ES-I3 (cell line): ENCODE measurements around the gene BEST1.

Experiments used
- H3K36me3 ChIP-seq: 2 replicates; pipeline ENCODE4 v1.6.1; 2013; ENCODE audit warnings: mild to moderate bottlenecking, low read length, control low read depth, moderate library complexity; ENCODE audit not compliant: insufficient read depth
- H3K4me1 ChIP-seq: 2 replicates; pipeline ENCODE4 v1.6.1; 2013; ENCODE audit warnings: mild to moderate bottlenecking, control low read depth, low read length; ENCODE audit not compliant: insufficient read depth
- H3K9ac ChIP-seq: 2 replicates; pipeline ENCODE4 v1.6.1; 2013; ENCODE audit warnings: low read depth, mild to moderate bottlenecking, low read length, moderate library complexity
- H3K9me3 ChIP-seq: 2 replicates; pipeline ENCODE4 v1.6.1; 2013; ENCODE audit warnings: mild to moderate bottlenecking, low read length, moderate library complexity; ENCODE audit not compliant: control insufficient read depth, insufficient read depth

Gene BEST1

DNA sequence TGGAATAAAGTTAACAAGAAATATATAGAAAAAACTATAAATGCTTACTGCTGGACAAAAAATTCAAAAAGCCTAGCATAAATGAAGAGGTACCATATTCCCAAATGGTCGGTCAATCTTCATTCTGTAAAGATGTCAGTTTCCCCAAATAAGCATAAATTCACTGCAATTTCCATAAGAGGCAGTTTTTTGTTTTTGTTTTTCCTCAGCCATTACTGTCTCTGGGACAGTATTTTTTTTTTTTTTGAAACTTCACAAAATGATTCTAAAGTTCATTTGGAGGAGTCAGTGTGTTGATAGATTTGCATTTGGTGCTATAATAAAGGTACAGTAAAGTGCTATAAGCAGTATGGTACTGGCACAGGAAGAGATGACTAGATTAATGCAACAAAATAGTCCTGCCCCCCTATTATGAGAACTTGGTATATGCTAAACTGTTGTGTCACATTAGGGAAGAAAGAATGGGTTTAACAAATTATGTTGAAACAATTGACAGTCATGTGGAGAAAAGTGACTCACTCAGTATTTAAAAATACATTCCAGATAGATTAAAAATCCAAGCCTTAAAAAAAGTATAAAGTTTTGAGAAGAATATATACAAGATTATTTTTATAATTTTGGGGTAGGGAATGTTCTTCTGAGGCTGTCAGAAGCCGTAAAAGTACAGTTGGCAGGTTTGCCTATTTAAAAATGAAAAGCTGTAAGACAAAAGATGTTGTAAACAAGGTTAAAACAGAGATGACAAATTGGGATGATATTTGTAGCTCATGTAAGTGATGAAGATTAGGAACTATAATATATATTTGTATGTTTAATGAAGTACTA lies 19.9 kb downstream of the BEST1 start:
- H3K4me1 ChIP-seq, result peaks cover 40% of the 10 kb centered on the region
- H3K36me3 ChIP-seq, result peaks cover 13% of the 10 kb centered on the region
- no peaks in the 10 kb centered on the region for H3K9me3 ChIP-seq
- no peak overlapping the region for H3K9ac ChIP-seq

DNA sequence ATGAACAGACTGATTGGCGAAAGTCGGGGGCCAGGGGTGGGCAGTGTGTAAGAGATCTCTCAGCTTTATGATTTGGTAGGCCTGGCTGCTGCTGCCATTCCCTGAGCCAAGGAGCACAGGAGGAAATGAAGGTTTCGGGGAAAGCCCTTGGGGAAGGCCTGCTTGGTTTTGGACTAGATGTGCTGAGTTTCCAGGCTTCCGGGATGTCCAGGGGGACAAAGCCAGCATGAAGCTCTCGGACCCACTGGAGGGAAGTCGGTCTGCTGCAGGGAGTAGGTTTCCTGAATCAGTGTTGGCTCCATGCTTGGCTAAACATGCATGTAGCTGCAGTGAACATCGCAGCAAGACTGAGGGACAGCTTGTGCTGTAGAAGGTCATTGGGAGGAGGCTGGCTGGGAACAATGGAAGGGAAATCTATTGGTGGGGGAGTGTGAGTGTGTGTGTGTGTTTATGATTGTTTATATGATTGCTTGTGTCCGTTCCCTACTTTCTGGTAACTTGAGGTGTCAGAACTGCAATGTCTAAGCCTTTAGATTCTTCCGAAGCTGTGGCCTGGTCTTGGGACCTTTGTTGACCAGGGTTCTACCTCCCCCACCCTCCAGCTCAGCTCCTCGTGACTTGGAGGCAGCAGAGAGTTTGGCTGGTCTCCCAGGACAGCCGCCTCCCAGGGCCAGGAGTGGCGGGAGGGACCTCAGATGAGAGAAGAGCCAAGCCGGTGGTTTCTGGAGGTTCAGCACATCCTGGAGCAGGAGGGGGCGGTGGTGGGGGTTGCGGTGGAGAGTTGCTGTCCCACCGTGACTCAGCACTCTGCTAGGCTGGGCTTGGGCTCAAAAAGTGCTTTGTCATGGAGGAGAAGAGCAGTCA lies 21.3 kb downstream of the BEST1 start:
- peaks cover 40% of the 10 kb centered on the region for H3K4me1 ChIP-seq
- peak overlapping the region; percentile 25 for H3K9ac ChIP-seq

DNA sequence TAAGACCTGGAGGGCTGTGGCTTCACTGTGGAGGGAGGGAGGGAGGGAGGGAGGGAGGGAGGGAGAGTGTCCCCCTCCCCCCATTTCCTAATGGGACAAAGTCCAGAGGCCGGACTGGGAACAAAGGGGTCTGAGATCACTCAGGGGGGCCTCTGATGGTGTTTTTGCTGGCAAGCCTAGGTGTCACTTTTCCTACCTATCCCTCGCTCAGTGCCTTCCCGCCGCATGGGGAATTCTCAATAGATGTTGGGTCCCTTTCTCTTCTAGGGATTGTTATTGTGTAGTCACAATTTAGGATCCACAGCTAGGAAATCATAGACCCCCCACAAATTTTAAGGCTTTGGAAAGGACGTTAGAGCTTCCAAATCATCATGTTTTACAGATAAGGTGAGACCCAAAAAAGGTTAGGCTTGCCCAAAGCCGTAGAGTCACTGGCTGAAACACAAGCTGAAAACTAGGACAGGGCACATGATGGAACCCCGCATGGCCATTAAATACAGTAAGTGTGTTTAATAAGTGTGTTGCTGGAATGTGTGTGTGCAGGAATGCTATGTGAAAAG lies 22.0 kb downstream of the BEST1 start:
- Histone ChIP-seq H3K9me3 (no peaks in the 10 kb centered on the region), H3K36me3 (no peaks in the 10 kb centered on the region), H3K9ac (0 out of 2 replicates have a peak overlapping the region, but pooled peaks have one; percentile 10), H3K4me1 (peaks cover 40% of the 10 kb centered on the region)

More for the DNA sequence above, 21.3 kb downstream of the BEST1 start:
- no peaks in the 10 kb centered on the region for H3K9me3 ChIP-seq
- peaks cover under 1% of the 10 kb centered on the region; the same call in 1 of the 2 replicates for H3K36me3 ChIP-seq

DNA sequence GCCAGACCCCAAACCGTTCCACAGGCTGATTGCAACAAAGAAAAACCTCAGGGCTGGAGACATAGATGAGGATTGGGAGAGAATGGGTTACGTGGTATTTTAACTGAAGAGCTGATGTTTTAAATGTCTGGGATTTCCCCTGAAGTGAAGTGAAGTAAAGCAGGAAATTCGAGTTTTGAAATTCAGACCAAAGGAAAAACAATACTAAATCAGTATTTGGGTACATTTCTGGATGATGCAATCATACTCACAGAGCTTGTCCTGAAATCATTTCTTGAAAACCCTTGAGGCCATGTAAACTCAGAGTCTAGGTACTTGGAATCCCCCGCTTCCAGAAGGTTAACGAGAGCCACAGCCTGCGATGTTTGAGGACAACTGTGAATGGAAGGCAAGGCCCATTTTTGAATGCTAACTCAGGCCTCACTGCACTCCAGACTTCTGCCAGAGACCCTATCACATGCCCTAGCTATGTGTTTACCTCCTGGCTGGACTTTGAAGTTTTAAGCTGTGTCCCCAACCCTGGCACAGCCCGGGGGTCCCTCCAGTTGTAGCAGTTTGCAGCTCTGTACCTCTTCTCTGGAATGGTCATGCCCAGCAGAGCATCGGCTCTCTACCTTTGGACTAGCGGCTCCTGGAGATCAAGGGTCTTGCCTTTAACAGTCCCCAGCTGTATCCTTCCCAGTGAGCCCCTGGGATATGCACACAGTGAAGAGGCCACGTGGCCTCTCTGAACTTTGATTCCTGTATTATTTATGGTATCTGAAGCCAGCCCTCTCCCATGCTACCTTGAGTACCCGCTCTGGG lies 22.7 kb downstream of the BEST1 start:
- H3K9me3 ChIP-seq, result no peaks in the 10 kb centered on the region
- peaks cover 40% of the 10 kb centered on the region for H3K4me1 ChIP-seq
- H3K36me3 ChIP-seq, result no peaks in the 10 kb centered on the region
- peak overlapping the region; percentile 10; the same call in 1 of the 2 replicates for H3K9ac ChIP-seq

DNA sequence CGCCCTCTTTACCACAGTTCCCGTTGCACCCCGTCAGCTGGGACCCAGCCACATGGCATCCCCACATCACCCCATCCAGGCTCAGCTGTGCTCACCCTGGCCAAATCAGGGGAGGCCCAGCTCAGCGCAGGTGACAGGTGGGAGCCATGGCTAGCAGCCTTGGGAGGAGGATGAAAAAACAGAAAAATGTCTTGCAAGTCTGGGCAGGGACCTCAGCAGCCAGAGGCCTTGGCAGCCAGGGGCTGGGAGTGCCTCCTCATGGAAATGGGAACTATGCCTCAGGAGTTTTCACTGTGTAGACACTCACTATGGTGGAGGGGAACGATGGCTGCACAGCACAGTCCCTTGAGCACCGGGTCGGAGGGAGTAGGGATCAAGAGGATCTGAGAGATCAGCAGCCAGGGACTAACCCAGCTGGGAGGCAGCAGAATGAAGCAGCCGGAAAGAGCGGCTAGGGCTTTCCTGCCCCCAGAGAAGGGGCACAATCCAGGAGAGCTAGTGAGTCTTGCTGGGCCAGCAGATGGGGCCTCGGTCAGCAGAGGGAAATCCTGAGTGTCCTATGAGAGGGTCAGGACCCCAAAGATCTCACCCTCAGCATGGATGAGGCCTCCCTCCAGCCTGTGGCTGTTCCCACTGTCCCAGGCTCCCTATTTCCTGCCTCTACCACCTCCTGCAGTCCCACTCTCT lies 23.5 kb downstream of the BEST1 start:
- no peaks in the 10 kb centered on the region for H3K36me3 ChIP-seq
- H3K9me3 ChIP-seq, result no peaks in the 10 kb centered on the region
- H3K4me1 ChIP-seq, result peaks cover 40% of the 10 kb centered on the region
- H3K9ac ChIP-seq, result no peak overlapping the region

DNA sequence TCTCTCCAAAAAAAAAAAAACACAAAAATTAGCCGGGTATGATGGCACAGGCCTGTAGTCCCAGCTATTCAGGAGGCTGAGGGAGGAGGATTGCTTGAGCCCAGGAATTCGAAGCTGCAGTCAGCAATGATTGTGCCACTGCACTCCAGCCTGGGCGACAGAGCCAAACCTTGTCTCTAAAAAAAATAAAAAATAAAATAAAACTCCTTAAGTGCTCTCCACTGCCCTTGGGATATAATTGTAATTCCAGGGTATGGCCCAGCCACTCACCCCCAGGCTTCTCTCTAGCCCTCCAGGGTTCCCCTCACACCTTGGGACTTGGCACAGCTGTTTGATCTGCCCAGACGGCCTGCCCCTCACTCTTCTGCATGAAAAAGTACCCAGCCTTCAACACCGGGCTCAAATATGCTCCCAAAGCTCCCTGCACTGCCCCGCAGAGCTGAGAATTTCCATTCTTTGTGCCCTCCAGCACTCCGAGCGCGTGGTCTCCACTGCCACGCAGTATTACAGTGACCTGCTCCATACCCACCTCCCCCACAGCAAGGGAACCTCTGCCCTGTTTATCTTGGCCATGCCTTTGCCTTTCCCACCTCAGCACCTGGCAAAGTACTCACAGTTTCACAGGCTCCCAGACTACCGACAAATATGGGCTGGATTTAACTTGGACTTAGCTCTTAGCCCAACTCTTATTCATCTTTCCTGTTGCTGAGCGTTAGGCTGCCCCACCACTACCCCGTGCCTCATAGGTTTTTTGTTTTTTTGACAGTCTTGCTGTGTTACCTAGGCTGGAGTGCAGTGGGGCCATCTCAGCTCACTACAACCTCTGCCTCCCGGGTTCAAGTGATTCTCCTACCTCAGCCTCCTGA lies 24.8 kb downstream of the BEST1 start:
- Histone ChIP-seq H3K9me3 (no peaks in the 10 kb centered on the region), H3K36me3 (no peaks in the 10 kb centered on the region), H3K4me1 (peaks cover 36% of the 10 kb centered on the region), H3K9ac (no peak overlapping the region)

DNA sequence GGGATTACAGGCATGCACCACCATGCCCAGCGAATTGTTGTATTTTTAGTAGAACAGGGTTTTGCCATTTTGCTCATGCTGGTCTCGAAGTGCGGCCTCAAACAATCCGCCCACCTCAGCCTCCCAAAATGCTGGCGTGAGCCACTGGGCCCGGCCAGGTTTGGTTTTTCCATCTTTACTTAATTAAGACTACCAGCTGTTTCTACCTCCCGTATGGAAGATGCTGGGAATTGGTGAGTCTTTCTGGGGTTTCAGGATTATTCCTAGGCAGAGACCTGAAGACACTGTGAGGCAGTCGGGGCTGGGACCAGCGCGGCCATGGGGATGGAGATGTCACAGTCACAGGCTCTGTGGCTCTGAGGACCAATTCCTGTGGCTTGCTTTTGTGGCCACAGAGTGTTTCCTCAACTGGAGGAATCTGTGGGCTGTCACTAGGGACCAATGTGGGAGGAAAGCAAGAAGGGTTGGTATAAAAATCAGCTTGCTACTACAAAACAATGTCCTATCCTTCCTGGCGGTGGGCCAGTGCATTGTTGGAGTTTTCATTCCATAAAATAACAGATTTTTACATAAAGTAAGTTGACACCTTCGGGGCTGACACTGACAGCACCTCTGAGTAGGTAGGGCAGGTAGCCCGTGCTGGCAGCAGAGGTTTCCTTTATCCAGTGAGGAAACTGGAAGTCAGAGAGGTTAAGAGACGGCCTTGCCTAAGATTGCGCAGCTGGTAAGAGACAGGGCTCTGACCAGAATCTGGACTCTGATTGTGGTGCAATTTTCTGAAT lies 25.7 kb downstream of the BEST1 start:
- Histone ChIP-seq H3K9me3 (no peaks in the 10 kb centered on the region), H3K4me1 (peaks cover 36% of the 10 kb centered on the region), H3K9ac (no peak overlapping the region), H3K36me3 (no peaks in the 10 kb centered on the region)

DNA sequence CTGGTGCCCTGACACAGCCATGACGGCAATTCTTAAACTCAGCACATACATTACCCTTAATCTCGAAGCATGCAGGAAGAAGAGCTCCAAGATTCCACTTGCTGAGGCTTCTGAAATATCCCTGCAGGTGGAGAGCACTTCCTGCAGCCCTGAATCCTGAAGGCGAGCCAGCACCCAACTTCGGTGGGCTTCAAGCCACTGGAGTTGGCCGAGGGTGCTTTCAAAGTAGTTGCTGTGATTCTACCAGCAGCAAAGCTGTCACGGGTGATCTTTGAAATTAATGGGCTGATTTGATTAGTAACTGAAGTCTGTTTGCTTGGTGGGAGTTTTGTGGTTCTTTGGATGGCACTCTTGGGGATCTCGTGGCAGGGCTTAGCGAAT lies 26.3 kb downstream of the BEST1 start:
- no peak overlapping the region for H3K9ac ChIP-seq
- H3K4me1 ChIP-seq, result peaks cover 36% of the 10 kb centered on the region
- no peaks in the 10 kb centered on the region for H3K36me3 ChIP-seq
- H3K9me3 ChIP-seq, result no peaks in the 10 kb centered on the region

DNA sequence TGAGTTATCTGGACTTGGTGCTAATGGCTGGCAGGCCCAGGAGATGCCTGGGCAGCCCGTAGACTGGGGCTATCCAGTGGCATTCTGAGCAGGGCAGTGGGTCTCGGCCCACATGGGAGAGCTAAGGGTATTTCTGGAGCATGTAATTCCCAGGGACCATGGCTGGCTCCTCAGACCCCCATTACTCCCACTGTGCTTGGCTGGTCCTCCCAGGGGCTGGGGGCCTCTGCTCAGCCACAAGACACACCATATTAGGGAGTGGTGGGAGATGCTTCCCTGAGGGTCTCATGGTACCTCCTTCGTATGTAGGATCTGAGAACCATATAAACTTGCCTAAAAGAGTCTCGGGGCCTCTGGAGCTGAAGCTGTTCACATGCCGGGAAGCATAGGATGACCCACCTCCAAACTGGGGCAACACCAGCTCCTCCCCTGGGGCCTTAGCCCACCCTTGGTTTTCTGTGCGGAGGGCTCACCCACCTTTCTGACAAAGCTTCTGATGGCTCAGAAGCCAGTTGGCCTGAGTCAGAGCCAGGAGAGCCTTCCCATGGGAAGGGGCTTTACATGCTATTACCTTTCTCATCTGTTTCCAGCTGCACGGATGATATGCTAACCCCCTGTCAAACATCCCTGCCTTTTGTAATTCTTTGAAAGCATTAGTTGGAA lies 26.8 kb downstream of the BEST1 start:
- no peak overlapping the region for H3K9ac ChIP-seq

DNA sequence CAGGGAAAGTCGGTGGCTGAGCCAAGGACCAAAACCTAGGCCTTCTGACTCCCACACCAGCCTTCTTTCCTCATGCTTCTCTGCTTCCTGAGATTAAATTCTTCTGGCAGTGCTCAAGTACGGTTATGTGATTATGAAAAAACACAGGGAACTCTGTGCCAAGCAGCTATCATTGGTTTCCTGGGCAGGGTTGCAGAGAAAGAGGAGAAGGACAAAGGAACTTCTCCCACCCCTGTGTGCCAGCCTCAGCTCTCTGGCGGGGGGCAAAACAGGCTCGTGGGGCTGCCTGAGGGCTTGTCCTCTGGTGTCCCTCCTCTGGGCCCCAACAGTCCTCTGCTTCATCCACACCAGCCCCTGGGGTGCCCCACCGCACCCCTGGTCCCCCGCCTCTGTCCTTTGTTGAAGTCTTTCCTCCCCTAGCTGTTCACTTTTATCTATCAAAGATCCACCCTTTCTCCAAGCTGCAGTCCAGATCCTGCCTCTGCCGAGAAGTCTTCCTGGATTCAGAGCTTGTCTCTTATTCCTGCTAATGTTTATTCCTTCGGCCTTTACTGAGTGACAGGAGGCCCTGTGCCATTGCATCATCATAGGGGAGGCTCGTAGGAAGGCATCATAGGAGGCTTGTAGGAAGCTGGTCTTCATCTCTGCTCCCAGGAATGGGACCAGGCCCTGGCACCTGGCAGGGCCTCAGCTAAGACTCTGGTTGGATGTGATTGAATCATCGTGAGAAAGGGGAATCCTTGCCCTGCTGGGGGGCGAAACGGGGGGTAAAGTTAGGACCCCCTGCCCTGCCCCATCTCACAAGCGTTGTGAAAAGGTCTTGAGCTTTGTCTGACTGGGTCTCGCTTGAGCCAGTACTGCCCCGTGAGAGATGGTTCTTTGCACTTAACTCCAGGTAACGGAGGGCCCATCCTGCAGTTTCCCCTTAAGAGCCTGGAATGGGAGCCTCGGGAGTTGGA lies 28.8 kb downstream of the BEST1 start:
- Histone ChIP-seq H3K9ac (no peak overlapping the region), H3K9me3 (no peaks in the 10 kb centered on the region), H3K36me3 (no peaks in the 10 kb centered on the region), H3K4me1 (peaks cover 18% of the 10 kb centered on the region; the same call in 1 of the 2 replicates)

More for the DNA sequence above, 26.8 kb downstream of the BEST1 start:
- Histone ChIP-seq H3K4me1 (peaks cover 33% of the 10 kb centered on the region), H3K36me3 (no peaks in the 10 kb centered on the region), H3K9me3 (no peaks in the 10 kb centered on the region)
